H1 (cell line): Measurements from ENCODE around the gene YBX2. TPM values are rescaled to one million over a fixed set of nuclear protein-coding genes. Genes with fewer than 3 reads are reported as not detected.

Experiments
- CTCF ChIA-PET: fragments of 300-600 bp; sonication (Branson Sonifier 250); formaldehyde crosslinking; loops from one replicate; lab custom pipeline; 2021; ENCODE audit not compliant: partially characterized antibody; lab: Charles Lee
- POLR2A ChIA-PET: fragments of 300-600 bp; sonication (Branson Sonifier 250); formaldehyde crosslinking; loops from one replicate; lab custom pipeline; 2021; ENCODE audit warnings: inconsistent platforms; ENCODE audit not compliant: partially characterized antibody; lab: Charles Lee
- DNase-seq, 2 experiments: peaks; one replicate each; pipeline versions ENCODE4 v3.0.0 to v3.0.0-alpha.2; 2010 to 2022; ENCODE audit warnings: low spot score in 2 of 2, low read depth in 1 of 2, mixed read lengths in 1 of 2
- FAIRE-seq: peaks from 2 replicates; lab custom pipeline; 2011; peaks lifted over from hg19 to GRCh38; lab: Jason Lieb, UNC
- H2AFZ ChIP-seq: 2 replicates; pipeline ENCODE4 v1.8.1; 2012; ENCODE audit warnings: low read length, inconsistent platforms
- H2AK5ac ChIP-seq: 2 replicates; pipeline ENCODE4 v1.6.1; 2013; ENCODE audit warnings: low read depth, low read length
- H2BK120ac ChIP-seq: replicated peaks from 2 replicates; pipeline ENCODE3; 2013; ENCODE audit warnings: low read depth, low read length, inconsistent platforms
- H2BK12ac ChIP-seq: 2 replicates; pipeline ENCODE4 v1.6.1; 2013; ENCODE audit warnings: low read depth, low read length
- H2BK15ac ChIP-seq: 2 replicates; pipeline ENCODE4 v1.6.1; 2013; ENCODE audit warnings: low read length
- H2BK20ac ChIP-seq: 2 replicates; pipeline ENCODE4 v1.6.1; 2013; ENCODE audit warnings: low read length
- H2BK5ac ChIP-seq: 2 replicates; pipeline ENCODE4 v1.6.1; 2013; ENCODE audit warnings: low read depth, low read length
- H3K14ac ChIP-seq: 2 replicates; pipeline ENCODE4 v1.6.1; 2013; ENCODE audit warnings: inconsistent platforms; ENCODE audit not compliant: insufficient read length
- H3K18ac ChIP-seq: 2 replicates; pipeline ENCODE4 v1.6.1; 2013; ENCODE audit warnings: low read length; ENCODE audit errors: extremely low read depth
- H3K23ac ChIP-seq: 2 replicates; pipeline ENCODE4 v1.6.1; 2013; ENCODE audit warnings: inconsistent platforms; ENCODE audit not compliant: insufficient read length
- H3K23me2 ChIP-seq: 2 replicates; pipeline ENCODE4 v1.6.1; 2013; ENCODE audit warnings: low read depth, low read length
- H3K27ac ChIP-seq: 2 replicates; pipeline ENCODE4 v1.6.1; 2011; ENCODE audit warnings: low read depth, low read length, inconsistent platforms
- H3K27me3 ChIP-seq, 4 experiments: replicated peaks in 1 of 4; 1 replicate in 1 of 4; 2 replicates in 3 of 4; pipeline versions ENCODE4 v1.6.1 to v1.8.1; 2011 to 2013; ENCODE audit warnings: low read length in 3 of 4, mild to moderate bottlenecking in 3 of 4, inconsistent platforms in 2 of 4, mixed read lengths in 2 of 4, moderate library complexity in 1 of 4; ENCODE audit not compliant: control insufficient read depth in 3 of 4, insufficient read depth in 3 of 4; ENCODE audit errors: extremely low read depth in 1 of 4
- H3K36me3 ChIP-seq, 4 experiments: 2 replicates each; pipeline versions ENCODE4 v1.6.1 to v1.8.1; 2011 to 2013; ENCODE audit warnings: mild to moderate bottlenecking in 4 of 4, low read length in 3 of 4, moderate library complexity in 2 of 4, control low read depth in 1 of 4, inconsistent platforms in 1 of 4; ENCODE audit not compliant: insufficient read depth in 4 of 4, control insufficient read depth in 2 of 4
- H3K4ac ChIP-seq: replicated peaks from 2 replicates; pipeline ENCODE3; 2013; ENCODE audit warnings: low read length, low read depth, mixed read lengths, inconsistent platforms; ENCODE audit not compliant: insufficient read length
- H3K4me1 ChIP-seq, 4 experiments: replicated peaks in 1 of 4; 1 replicate in 1 of 4; 2 replicates in 3 of 4; pipeline versions ENCODE4 v1.6.1 to v1.8.1; 2011 to 2013; ENCODE audit warnings: low read length in 3 of 4, inconsistent platforms in 2 of 4, mixed read lengths in 1 of 4; ENCODE audit not compliant: insufficient read depth in 4 of 4, control insufficient read depth in 3 of 4
- H3K4me2 ChIP-seq, 2 experiments: 2 replicates each; pipeline versions ENCODE4 v1.6.1 to v1.8.1; 2011 to 2013; ENCODE audit warnings: low read depth in 2 of 2, low read length in 2 of 2, control low read depth in 1 of 2, inconsistent platforms in 1 of 2, mild to moderate bottlenecking in 1 of 2; ENCODE audit not compliant: insufficient read depth in 1 of 2
- H3K4me3 ChIP-seq, 4 experiments: fragments of 200-600, 300-600 bp in 1 of 4; sonication (generic), shearing (Covaris generic), sonication (Bioruptor Twin) in 1 of 4; 2 replicates each; pipeline versions ENCODE4 v1.5.1 to v1.8.1; 2011 to 2016; ENCODE audit warnings: low read length in 4 of 4, low read depth in 3 of 4, control low read depth in 2 of 4, inconsistent platforms in 2 of 4, mild to moderate bottlenecking in 2 of 4, mixed read lengths in 1 of 4, moderate library complexity in 1 of 4; ENCODE audit not compliant: insufficient read depth in 2 of 4; ENCODE audit errors: extremely low read depth in 1 of 4
- H3K56ac ChIP-seq: replicated peaks from 2 replicates; pipeline ENCODE3; 2013; ENCODE audit warnings: low read depth, mild to moderate bottlenecking, mixed read lengths, low read length, inconsistent platforms; ENCODE audit not compliant: insufficient read length
- H3K79me1 ChIP-seq: 2 replicates; pipeline ENCODE4 v1.6.1; 2013; ENCODE audit warnings: low read depth, low read length, control low read depth
- H3K79me2 ChIP-seq, 2 experiments: 2 replicates each; pipeline versions ENCODE4 v1.6.1 to v1.8.1; 2012 to 2013; ENCODE audit warnings: low read length in 2 of 2, mild to moderate bottlenecking in 2 of 2, inconsistent platforms in 1 of 2; ENCODE audit not compliant: insufficient read depth in 2 of 2, control insufficient read depth in 1 of 2
- H3K9ac ChIP-seq, 4 experiments: replicated peaks in 1 of 4; 1 replicate in 1 of 4; 2 replicates in 3 of 4; pipeline versions ENCODE4 v1.6.1 to v1.8.1; 2011 to 2013; ENCODE audit warnings: low read depth in 3 of 4, low read length in 3 of 4, control low read depth in 2 of 4, mild to moderate bottlenecking in 2 of 4, moderate library complexity in 2 of 4, inconsistent platforms in 1 of 4; ENCODE audit errors: extremely low read depth in 1 of 4
- H3K9me3 ChIP-seq, 2 experiments: 2 replicates each; pipeline versions ENCODE4 v1.6.1 to v1.8.1; 2012 to 2013; ENCODE audit warnings: mild to moderate bottlenecking in 2 of 2, moderate library complexity in 2 of 2, control low read depth in 1 of 2, inconsistent platforms in 1 of 2, low read depth in 1 of 2, low read length in 1 of 2, mixed read lengths in 1 of 2; ENCODE audit not compliant: insufficient read depth in 2 of 2
- H4K20me1 ChIP-seq, 2 experiments: replicated peaks in 1 of 2; 2 replicates each; pipeline versions ENCODE3 to v1.8.1; 2011 to 2013; ENCODE audit warnings: inconsistent platforms in 2 of 2, low read length in 2 of 2, mild to moderate bottlenecking in 1 of 2; ENCODE audit not compliant: insufficient read depth in 2 of 2, control insufficient read depth in 1 of 2
- H4K5ac ChIP-seq: 2 replicates; pipeline ENCODE4 v1.6.1; 2013; ENCODE audit warnings: low read length, low read depth, mixed read lengths, inconsistent platforms; ENCODE audit not compliant: insufficient read length
- H4K8ac ChIP-seq: 2 replicates; pipeline ENCODE4 v1.8.0; 2013; ENCODE audit warnings: mild to moderate bottlenecking, moderate library complexity, low read length, inconsistent platforms; ENCODE audit not compliant: insufficient read depth; ENCODE audit errors: extremely low read depth
- H4K91ac ChIP-seq: replicated peaks from 2 replicates; pipeline ENCODE3; 2013; ENCODE audit warnings: low read length, mixed read lengths, inconsistent platforms; ENCODE audit not compliant: insufficient read length
- JUN ChIP-seq: IDR thresholded peaks from 2 replicates; pipeline ENCODE4 v1.6.1; 2011; ENCODE audit warnings: low read depth, mild to moderate bottlenecking, improper control_type of control experiment, low read length
- RBBP5 ChIP-seq: IDR thresholded peaks from 2 replicates; pipeline ENCODE4 v1.7.1; 2012; ENCODE audit warnings: low read depth, mild to moderate bottlenecking, inconsistent platforms, low read length, moderate library complexity, borderline replicate concordance
- RXRA ChIP-seq: IDR thresholded peaks from 2 replicates; pipeline ENCODE4 v1.6.1; 2011; ENCODE audit warnings: low read depth, mild to moderate bottlenecking, low read length, moderate library complexity; ENCODE audit not compliant: insufficient read depth
- SIX5 ChIP-seq: IDR thresholded peaks from 2 replicates; pipeline ENCODE4 v1.6.1; 2011; ENCODE audit warnings: mild to moderate bottlenecking, low read depth, low read length
- SP2 ChIP-seq: IDR thresholded peaks from 2 replicates; pipeline ENCODE4 v1.6.1; 2012; ENCODE audit warnings: mild to moderate bottlenecking, low read length, inconsistent platforms
- SP4 ChIP-seq: IDR thresholded peaks from 2 replicates; pipeline ENCODE4 v1.6.1; 2012; ENCODE audit warnings: low read length, inconsistent platforms
- TBP ChIP-seq: IDR thresholded peaks from 2 replicates; pipeline ENCODE4 v1.6.1; 2011; ENCODE audit warnings: low read depth, low read length, improper control_type of control experiment
- YY1 ChIP-seq: IDR thresholded peaks from 2 replicates; pipeline ENCODE4 v1.6.1; 2011; ENCODE audit warnings: low read depth, mild to moderate bottlenecking, low read length
- WGBS, 2 experiments: shearing (Covaris generic) in 1 of 2; methylation state at CpG; one replicate each; pipeline versions ENCODE4 v1.1.6 to v1.1.7; 2013 to 2015; ENCODE audit warnings: low lambda C conversion rate in 2 of 2, mixed read lengths in 2 of 2, inconsistent platforms in 1 of 2, low coverage in 1 of 2, missing lambda C conversion rate in 1 of 2; ENCODE audit not compliant: insufficient replicate concordance in 2 of 2, insufficient coverage in 1 of 2, insufficient read length in 1 of 2; ENCODE audit errors: extremely low coverage in 1 of 2, missing lambda C conversion rate in 1 of 2; 5-methylcytosine and 5-hydroxymethylcytosine counted together
- polyA plus RNA-seq, 7 experiments: library from polyadenylated mRNA; depleted of rRNA in 3 of 7; stranded (reverse) in 5 of 7; unstranded in 2 of 7; fragments of >200 nt in 5 of 7; fragments of 200-250 nt in 2 of 7; gene quantifications; 1 replicate in 5 of 7; 2 replicates in 1 of 7; 4 replicates in 1 of 7; pipeline versions ENCODE4 v1.2.1 to v1.2.3, GENCODE V29; 2011 to 2013; ENCODE audit warnings: missing spikeins in 2 of 7, mixed read lengths in 2 of 7
- total RNA-seq: library from RNA; stranded (reverse); fragmentation: NEBNext Ultra II Directional; extraction: Animal tissue kit (Norgen Biotek cat#: 25700); gene quantifications from 2 replicates; pipeline ENCODE4 v1.2.1, GENCODE V29; 2021
- TF ChIP-seq, protein P1 (sequence below): IDR thresholded peaks from 2 replicates; pipeline ENCODE4 v1.6.1; 2011; ENCODE audit warnings: low read depth, mild to moderate bottlenecking, low read length; ENCODE audit not compliant: insufficient read depth
- TF ChIP-seq, protein P2 (sequence below): IDR thresholded peaks from 2 replicates; pipeline ENCODE4 v1.6.1; 2011; ENCODE audit warnings: low read length, improper control_type of control experiment

The YBX2 gene
- total and polyA plus RNA-seq, 2 of the 8 experiments (the other 6 are each of a cell fraction or from before 2014, with no cell fraction given), result 19.2 to 30.5 TPM

DNA sequence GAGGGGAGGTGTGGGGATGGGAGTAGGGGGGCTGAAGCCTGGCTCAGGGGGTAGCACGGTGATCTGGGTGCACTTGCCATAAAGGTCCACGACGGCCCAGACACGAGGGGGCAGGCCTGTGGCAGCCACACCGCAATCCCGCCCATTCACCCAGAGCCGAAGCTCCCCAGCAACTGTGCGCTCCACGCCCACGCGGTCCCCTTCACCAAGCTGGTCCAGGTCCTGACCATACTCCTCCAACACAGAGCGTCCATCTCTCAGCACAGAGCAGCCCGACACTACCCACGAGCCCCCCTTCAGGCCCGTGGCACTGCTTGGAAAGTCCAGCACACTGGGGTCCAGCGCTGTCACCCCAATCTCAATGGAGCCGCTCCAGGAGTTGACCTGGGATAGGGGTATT, 33.1 kb upstream of the YBX2 start:
- Histone ChIP-seq H3K9me3 (no peaks in the 10 kb centered on the region), H2BK12ac (no peak overlapping the region), H2AK5ac (no peak overlapping the region), H3K56ac (no peak overlapping the region), H3K9ac (no peak overlapping the region), H3K79me2 (peaks cover 0 to 14% of the 10 kb centered on the region in 2 experiments; a peak in 2 of 4 replicates), H3K23ac (no peak overlapping the region), H4K8ac (no peak overlapping the region), H2BK20ac (no peak overlapping the region), H3K4me1 (peaks cover 0 to 19% (median 8%) of the 10 kb centered on the region in 4 experiments; a peak in 6 of 7 replicates), H3K14ac (no peak overlapping the region), H3K79me1 (peaks cover 2% of the 10 kb centered on the region; the same call in 1 of the 2 replicates), H2BK5ac (no peak overlapping the region), H3K36me3 (peaks cover 13 to 22% (median 19%) of the 10 kb centered on the region in 4 experiments), H3K27me3 (no peaks in the 10 kb centered on the region; a peak in 1 of 7 replicates), H3K23me2 (peaks cover 8% of the 10 kb centered on the region), H2AFZ (no peak overlapping the region), H3K27ac (no peak overlapping the region), H2BK15ac (no peak overlapping the region), H3K4me3 (no peak overlapping the region; a peak in 1 of 8 replicates), H4K5ac (no peak overlapping the region), H3K18ac (no peak overlapping the region), H3K4ac (no peak overlapping the region), H4K20me1 (peaks cover 2 to 11% of the 10 kb centered on the region in 2 experiments), H3K4me2 (no peak overlapping the region; a peak in 1 of 4 replicates), H4K91ac (no peak overlapping the region), H2BK120ac (no peak overlapping the region)
- DNase-seq (no peak), FAIRE-seq (no peak)
- ChIA-PET POLR2A (interaction anchor here (1.2 to 13.4 kb wide), 3 partner anchors 11 to 20 kb away, joined by 3 to 223 read pairs (median 40); partner anchors contain the start of genes ACAP1 and GPS2), CTCF (interaction anchor here (1.2 to 9.3 kb wide), 6 partner anchors 8 to 57 kb away, joined by 3 to 167 read pairs (median 6); partner anchors contain the start of gene TMEM95)
- WGBS, 2 experiments, result 94% methylated on average over 16 of the region's 17 CpGs; no CpG with 5 or more reads in 1 of the 2 experiments
- TF ChIP-seq SP4, result no peak
- TF ChIP-seq SP2, result no peak
- no peak for TF ChIP-seq SIX5
- TF ChIP-seq TBP, result no peak
- TF ChIP-seq, protein P1, sequence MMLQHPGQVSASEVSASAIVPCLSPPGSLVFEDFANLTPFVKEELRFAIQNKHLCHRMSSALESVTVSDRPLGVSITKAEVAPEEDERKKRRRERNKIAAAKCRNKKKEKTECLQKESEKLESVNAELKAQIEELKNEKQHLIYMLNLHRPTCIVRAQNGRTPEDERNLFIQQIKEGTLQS, result no peak
- no peak for TF ChIP-seq JUN
- TF ChIP-seq RXRA, result no peak
- no peak for TF ChIP-seq YY1
- TF ChIP-seq RBBP5, result no peak
- TF ChIP-seq, protein P2, sequence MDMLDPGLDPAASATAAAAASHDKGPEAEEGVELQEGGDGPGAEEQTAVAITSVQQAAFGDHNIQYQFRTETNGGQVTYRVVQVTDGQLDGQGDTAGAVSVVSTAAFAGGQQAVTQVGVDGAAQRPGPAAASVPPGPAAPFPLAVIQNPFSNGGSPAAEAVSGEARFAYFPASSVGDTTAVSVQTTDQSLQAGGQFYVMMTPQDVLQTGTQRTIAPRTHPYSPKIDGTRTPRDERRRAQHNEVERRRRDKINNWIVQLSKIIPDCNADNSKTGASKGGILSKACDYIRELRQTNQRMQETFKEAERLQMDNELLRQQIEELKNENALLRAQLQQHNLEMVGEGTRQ, result no peak
